H1 (cell line): ENCODE data around the gene NEFH. TPM values are rescaled to one million over a fixed set of nuclear protein-coding genes. Genes with fewer than 3 reads are reported as not detected.

Source experiments
- CTCF ChIA-PET: fragments of 300-600 bp; sonication (Branson Sonifier 250); formaldehyde crosslinking; loops from one replicate; lab custom pipeline; 2021; ENCODE audit not compliant: partially characterized antibody; lab: Charles Lee
- POLR2A ChIA-PET: fragments of 300-600 bp; sonication (Branson Sonifier 250); formaldehyde crosslinking; loops from one replicate; lab custom pipeline; 2021; ENCODE audit warnings: inconsistent platforms; ENCODE audit not compliant: partially characterized antibody; lab: Charles Lee
- DNase-seq, 2 experiments: peaks; one replicate each; pipeline versions ENCODE4 v3.0.0 to v3.0.0-alpha.2; 2010 to 2022; ENCODE audit warnings: low spot score in 2 of 2, low read depth in 1 of 2, mixed read lengths in 1 of 2
- FAIRE-seq: peaks from 2 replicates; lab custom pipeline; 2011; peaks lifted over from hg19 to GRCh38; lab: Jason Lieb, UNC
- H2AFZ ChIP-seq: 2 replicates; pipeline ENCODE4 v1.8.1; 2012; ENCODE audit warnings: low read length, inconsistent platforms
- H2AK5ac ChIP-seq: 2 replicates; pipeline ENCODE4 v1.6.1; 2013; ENCODE audit warnings: low read depth, low read length
- H2BK120ac ChIP-seq: replicated peaks from 2 replicates; pipeline ENCODE3; 2013; ENCODE audit warnings: low read depth, low read length, inconsistent platforms
- H2BK12ac ChIP-seq: 2 replicates; pipeline ENCODE4 v1.6.1; 2013; ENCODE audit warnings: low read depth, low read length
- H2BK15ac ChIP-seq: 2 replicates; pipeline ENCODE4 v1.6.1; 2013; ENCODE audit warnings: low read length
- H2BK20ac ChIP-seq: 2 replicates; pipeline ENCODE4 v1.6.1; 2013; ENCODE audit warnings: low read length
- H2BK5ac ChIP-seq: 2 replicates; pipeline ENCODE4 v1.6.1; 2013; ENCODE audit warnings: low read depth, low read length
- H3K14ac ChIP-seq: 2 replicates; pipeline ENCODE4 v1.6.1; 2013; ENCODE audit warnings: inconsistent platforms; ENCODE audit not compliant: insufficient read length
- H3K18ac ChIP-seq: 2 replicates; pipeline ENCODE4 v1.6.1; 2013; ENCODE audit warnings: low read length; ENCODE audit errors: extremely low read depth
- H3K23ac ChIP-seq: 2 replicates; pipeline ENCODE4 v1.6.1; 2013; ENCODE audit warnings: inconsistent platforms; ENCODE audit not compliant: insufficient read length
- H3K23me2 ChIP-seq: 2 replicates; pipeline ENCODE4 v1.6.1; 2013; ENCODE audit warnings: low read depth, low read length
- H3K27ac ChIP-seq: 2 replicates; pipeline ENCODE4 v1.6.1; 2011; ENCODE audit warnings: low read depth, low read length, inconsistent platforms
- H3K27me3 ChIP-seq, 4 experiments: replicated peaks in 1 of 4; 1 replicate in 1 of 4; 2 replicates in 3 of 4; pipeline versions ENCODE4 v1.6.1 to v1.8.1; 2011 to 2013; ENCODE audit warnings: low read length in 3 of 4, mild to moderate bottlenecking in 3 of 4, inconsistent platforms in 2 of 4, mixed read lengths in 2 of 4, moderate library complexity in 1 of 4; ENCODE audit not compliant: control insufficient read depth in 3 of 4, insufficient read depth in 3 of 4; ENCODE audit errors: extremely low read depth in 1 of 4
- H3K36me3 ChIP-seq, 4 experiments: 2 replicates each; pipeline versions ENCODE4 v1.6.1 to v1.8.1; 2011 to 2013; ENCODE audit warnings: mild to moderate bottlenecking in 4 of 4, low read length in 3 of 4, moderate library complexity in 2 of 4, control low read depth in 1 of 4, inconsistent platforms in 1 of 4; ENCODE audit not compliant: insufficient read depth in 4 of 4, control insufficient read depth in 2 of 4
- H3K4ac ChIP-seq: replicated peaks from 2 replicates; pipeline ENCODE3; 2013; ENCODE audit warnings: low read length, low read depth, mixed read lengths, inconsistent platforms; ENCODE audit not compliant: insufficient read length
- H3K4me1 ChIP-seq, 4 experiments: replicated peaks in 1 of 4; 1 replicate in 1 of 4; 2 replicates in 3 of 4; pipeline versions ENCODE4 v1.6.1 to v1.8.1; 2011 to 2013; ENCODE audit warnings: low read length in 3 of 4, inconsistent platforms in 2 of 4, mixed read lengths in 1 of 4; ENCODE audit not compliant: insufficient read depth in 4 of 4, control insufficient read depth in 3 of 4
- H3K4me2 ChIP-seq, 2 experiments: 2 replicates each; pipeline versions ENCODE4 v1.6.1 to v1.8.1; 2011 to 2013; ENCODE audit warnings: low read depth in 2 of 2, low read length in 2 of 2, control low read depth in 1 of 2, inconsistent platforms in 1 of 2, mild to moderate bottlenecking in 1 of 2; ENCODE audit not compliant: insufficient read depth in 1 of 2
- H3K4me3 ChIP-seq, 4 experiments: fragments of 200-600, 300-600 bp in 1 of 4; sonication (generic), shearing (Covaris generic), sonication (Bioruptor Twin) in 1 of 4; 2 replicates each; pipeline versions ENCODE4 v1.5.1 to v1.8.1; 2011 to 2016; ENCODE audit warnings: low read length in 4 of 4, low read depth in 3 of 4, control low read depth in 2 of 4, inconsistent platforms in 2 of 4, mild to moderate bottlenecking in 2 of 4, mixed read lengths in 1 of 4, moderate library complexity in 1 of 4; ENCODE audit not compliant: insufficient read depth in 2 of 4; ENCODE audit errors: extremely low read depth in 1 of 4
- H3K56ac ChIP-seq: replicated peaks from 2 replicates; pipeline ENCODE3; 2013; ENCODE audit warnings: low read depth, mild to moderate bottlenecking, mixed read lengths, low read length, inconsistent platforms; ENCODE audit not compliant: insufficient read length
- H3K79me1 ChIP-seq: 2 replicates; pipeline ENCODE4 v1.6.1; 2013; ENCODE audit warnings: low read depth, low read length, control low read depth
- H3K79me2 ChIP-seq, 2 experiments: 2 replicates each; pipeline versions ENCODE4 v1.6.1 to v1.8.1; 2012 to 2013; ENCODE audit warnings: low read length in 2 of 2, mild to moderate bottlenecking in 2 of 2, inconsistent platforms in 1 of 2; ENCODE audit not compliant: insufficient read depth in 2 of 2, control insufficient read depth in 1 of 2
- H3K9ac ChIP-seq, 4 experiments: replicated peaks in 1 of 4; 1 replicate in 1 of 4; 2 replicates in 3 of 4; pipeline versions ENCODE4 v1.6.1 to v1.8.1; 2011 to 2013; ENCODE audit warnings: low read depth in 3 of 4, low read length in 3 of 4, control low read depth in 2 of 4, mild to moderate bottlenecking in 2 of 4, moderate library complexity in 2 of 4, inconsistent platforms in 1 of 4; ENCODE audit errors: extremely low read depth in 1 of 4
- H3K9me3 ChIP-seq, 2 experiments: 2 replicates each; pipeline versions ENCODE4 v1.6.1 to v1.8.1; 2012 to 2013; ENCODE audit warnings: mild to moderate bottlenecking in 2 of 2, moderate library complexity in 2 of 2, control low read depth in 1 of 2, inconsistent platforms in 1 of 2, low read depth in 1 of 2, low read length in 1 of 2, mixed read lengths in 1 of 2; ENCODE audit not compliant: insufficient read depth in 2 of 2
- H4K20me1 ChIP-seq, 2 experiments: replicated peaks in 1 of 2; 2 replicates each; pipeline versions ENCODE3 to v1.8.1; 2011 to 2013; ENCODE audit warnings: inconsistent platforms in 2 of 2, low read length in 2 of 2, mild to moderate bottlenecking in 1 of 2; ENCODE audit not compliant: insufficient read depth in 2 of 2, control insufficient read depth in 1 of 2
- H4K5ac ChIP-seq: 2 replicates; pipeline ENCODE4 v1.6.1; 2013; ENCODE audit warnings: low read length, low read depth, mixed read lengths, inconsistent platforms; ENCODE audit not compliant: insufficient read length
- H4K8ac ChIP-seq: 2 replicates; pipeline ENCODE4 v1.8.0; 2013; ENCODE audit warnings: mild to moderate bottlenecking, moderate library complexity, low read length, inconsistent platforms; ENCODE audit not compliant: insufficient read depth; ENCODE audit errors: extremely low read depth
- H4K91ac ChIP-seq: replicated peaks from 2 replicates; pipeline ENCODE3; 2013; ENCODE audit warnings: low read length, mixed read lengths, inconsistent platforms; ENCODE audit not compliant: insufficient read length
- TBP ChIP-seq: IDR thresholded peaks from 2 replicates; pipeline ENCODE4 v1.6.1; 2011; ENCODE audit warnings: low read depth, low read length, improper control_type of control experiment
- WGBS, 2 experiments: shearing (Covaris generic) in 1 of 2; methylation state at CpG; one replicate each; pipeline versions ENCODE4 v1.1.6 to v1.1.7; 2013 to 2015; ENCODE audit warnings: low lambda C conversion rate in 2 of 2, mixed read lengths in 2 of 2, inconsistent platforms in 1 of 2, low coverage in 1 of 2, missing lambda C conversion rate in 1 of 2; ENCODE audit not compliant: insufficient replicate concordance in 2 of 2, insufficient coverage in 1 of 2, insufficient read length in 1 of 2; ENCODE audit errors: extremely low coverage in 1 of 2, missing lambda C conversion rate in 1 of 2; 5-methylcytosine and 5-hydroxymethylcytosine counted together
- polyA plus RNA-seq, 7 experiments: library from polyadenylated mRNA; depleted of rRNA in 3 of 7; stranded (reverse) in 5 of 7; unstranded in 2 of 7; fragments of >200 nt in 5 of 7; fragments of 200-250 nt in 2 of 7; gene quantifications; 1 replicate in 5 of 7; 2 replicates in 1 of 7; 4 replicates in 1 of 7; pipeline versions ENCODE4 v1.2.1 to v1.2.3, GENCODE V29; 2011 to 2013; ENCODE audit warnings: missing spikeins in 2 of 7, mixed read lengths in 2 of 7
- total RNA-seq: library from RNA; stranded (reverse); fragmentation: NEBNext Ultra II Directional; extraction: Animal tissue kit (Norgen Biotek cat#: 25700); gene quantifications from 2 replicates; pipeline ENCODE4 v1.2.1, GENCODE V29; 2021

Gene NEFH
- total and polyA plus RNA-seq, 2 of the 8 experiments (the other 6 are each of a cell fraction or from before 2014, with no cell fraction given) = 0.57 to 2.3 TPM

GRCh38 chr22:29456211-29456671, 23.8 kb upstream of the NEFH start:
- Histone ChIP-seq H3K4me3 (no peak overlapping the region), H3K27me3 (no peaks in the 10 kb centered on the region), H3K18ac (no peak overlapping the region), H2BK5ac (no peak overlapping the region), H4K8ac (no peak overlapping the region), H2BK12ac (no peak overlapping the region), H4K5ac (no peak overlapping the region), H3K4me2 (no peak overlapping the region), H3K9me3 (no peaks in the 10 kb centered on the region), H2BK15ac (no peak overlapping the region), H3K79me1 (no peaks in the 10 kb centered on the region), H3K36me3 (no peaks in the 10 kb centered on the region), H3K23ac (no peak overlapping the region), H3K14ac (no peak overlapping the region), H2AFZ (no peak overlapping the region), H4K20me1 (no peaks in the 10 kb centered on the region), H2BK120ac (no peak overlapping the region), H3K27ac (no peak overlapping the region), H3K56ac (no peak overlapping the region), H3K4ac (no peak overlapping the region), H2BK20ac (no peak overlapping the region), H2AK5ac (no peak overlapping the region), H3K9ac (no peak overlapping the region), H4K91ac (no peak overlapping the region), H3K23me2 (no peaks in the 10 kb centered on the region), H3K79me2 (no peaks in the 10 kb centered on the region), H3K4me1 (no peaks in the 10 kb centered on the region; a peak in 2 of 7 replicates)
- no peak for FAIRE-seq
- no peak for DNase-seq
- CTCF ChIA-PET = interaction anchor here (1.1 to 7.0 kb wide), 2 partner anchors 15 to 44 kb away, joined by 4 to 39 read pairs; no protein-coding TSS in a partner anchor
- WGBS, 2 experiments = 94% methylated on average over 9 of the region's 9 CpGs; no CpG with 5 or more reads in 1 of the 2 experiments
- POLR2A ChIA-PET = interaction anchor here (0.9 kb wide), 2 partner anchors 8 to 9 kb away, joined by 3 to 4 read pairs; no protein-coding TSS in a partner anchor
- no peak for TF ChIP-seq TBP
